GM12875 (cell line): ENCODE measurements around the gene LGALS3BP.
A peak's percentile ranks its signal among the peaks of the same experiment; 100 is the strongest.

ENCODE experiments used
- H3K4me3 ChIP-seq: one replicate; pipeline ENCODE4 v1.5.1; 2011; ENCODE audit warnings: low read depth, low read length, control low read depth
- TF ChIP-seq, protein P1 (sequence below): IDR thresholded peaks from 2 replicates; pipeline ENCODE4 v1.5.1; 2011; ENCODE audit warnings: low read depth, mild to moderate bottlenecking, control low read depth, inconsistent platforms, low read length, moderate library complexity, borderline replicate concordance; ENCODE audit not compliant: insufficient read depth

The LGALS3BP gene

DNA sequence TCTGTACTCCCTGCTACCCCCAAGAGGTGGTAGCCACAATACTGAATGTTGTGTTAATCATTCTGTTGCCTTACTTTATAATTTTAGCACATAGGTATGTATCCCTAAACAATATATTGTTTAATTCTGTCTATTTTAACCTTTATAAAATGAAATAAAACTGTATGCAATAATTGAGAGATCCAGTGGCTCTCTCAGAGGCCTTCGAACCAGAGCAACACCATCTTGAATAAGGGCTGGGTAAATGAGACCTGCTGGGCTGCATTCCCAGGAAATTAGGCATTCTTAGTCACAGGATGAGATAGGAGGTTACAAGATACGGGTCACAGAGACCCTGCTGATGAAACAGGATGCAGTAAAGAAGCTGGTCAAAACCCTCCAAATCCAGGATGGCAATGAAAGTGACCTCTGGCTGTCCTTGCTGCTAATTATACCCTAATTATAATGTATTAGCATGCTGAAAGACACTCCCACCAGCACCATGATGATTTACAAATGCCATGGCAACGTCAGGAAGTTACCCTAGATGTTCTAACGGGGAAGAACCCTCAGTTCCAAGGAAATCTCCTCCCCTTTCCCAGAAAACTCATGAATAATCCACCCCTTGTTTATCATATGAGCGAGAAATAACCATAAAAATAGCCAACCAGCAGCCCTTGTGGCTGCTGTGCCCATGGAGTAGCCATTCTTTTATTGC is 31.9 kb upstream of the LGALS3BP start:
- TF ChIP-seq, protein P1, sequence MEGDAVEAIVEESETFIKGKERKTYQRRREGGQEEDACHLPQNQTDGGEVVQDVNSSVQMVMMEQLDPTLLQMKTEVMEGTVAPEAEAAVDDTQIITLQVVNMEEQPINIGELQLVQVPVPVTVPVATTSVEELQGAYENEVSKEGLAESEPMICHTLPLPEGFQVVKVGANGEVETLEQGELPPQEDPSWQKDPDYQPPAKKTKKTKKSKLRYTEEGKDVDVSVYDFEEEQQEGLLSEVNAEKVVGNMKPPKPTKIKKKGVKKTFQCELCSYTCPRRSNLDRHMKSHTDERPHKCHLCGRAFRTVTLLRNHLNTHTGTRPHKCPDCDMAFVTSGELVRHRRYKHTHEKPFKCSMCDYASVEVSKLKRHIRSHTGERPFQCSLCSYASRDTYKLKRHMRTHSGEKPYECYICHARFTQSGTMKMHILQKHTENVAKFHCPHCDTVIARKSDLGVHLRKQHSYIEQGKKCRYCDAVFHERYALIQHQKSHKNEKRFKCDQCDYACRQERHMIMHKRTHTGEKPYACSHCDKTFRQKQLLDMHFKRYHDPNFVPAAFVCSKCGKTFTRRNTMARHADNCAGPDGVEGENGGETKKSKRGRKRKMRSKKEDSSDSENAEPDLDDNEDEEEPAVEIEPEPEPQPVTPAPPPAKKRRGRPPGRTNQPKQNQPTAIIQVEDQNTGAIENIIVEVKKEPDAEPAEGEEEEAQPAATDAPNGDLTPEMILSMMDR: no peak
- H3K4me3 ChIP-seq: no peak overlapping the region

DNA sequence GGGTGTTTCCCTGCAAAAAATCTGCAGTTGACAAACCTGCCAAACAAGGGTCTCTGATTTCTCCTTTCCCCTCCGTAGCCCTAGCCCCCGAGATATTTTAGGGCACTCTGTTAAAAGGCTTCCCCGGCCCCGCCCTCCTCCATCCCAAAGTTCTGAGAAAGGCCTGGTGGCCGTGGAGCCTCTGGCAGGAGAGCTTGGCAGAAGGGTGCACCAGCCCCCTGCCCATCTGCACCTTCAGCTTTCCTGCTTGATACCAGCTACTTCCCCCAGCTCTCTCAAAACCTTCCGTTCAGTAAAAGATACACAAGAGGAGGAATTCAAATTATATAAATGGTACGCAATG is 30.6 kb upstream of the LGALS3BP start:
- peak overlapping the region; percentile 73 for H3K4me3 ChIP-seq
- TF ChIP-seq, protein P1: no peak

DNA sequence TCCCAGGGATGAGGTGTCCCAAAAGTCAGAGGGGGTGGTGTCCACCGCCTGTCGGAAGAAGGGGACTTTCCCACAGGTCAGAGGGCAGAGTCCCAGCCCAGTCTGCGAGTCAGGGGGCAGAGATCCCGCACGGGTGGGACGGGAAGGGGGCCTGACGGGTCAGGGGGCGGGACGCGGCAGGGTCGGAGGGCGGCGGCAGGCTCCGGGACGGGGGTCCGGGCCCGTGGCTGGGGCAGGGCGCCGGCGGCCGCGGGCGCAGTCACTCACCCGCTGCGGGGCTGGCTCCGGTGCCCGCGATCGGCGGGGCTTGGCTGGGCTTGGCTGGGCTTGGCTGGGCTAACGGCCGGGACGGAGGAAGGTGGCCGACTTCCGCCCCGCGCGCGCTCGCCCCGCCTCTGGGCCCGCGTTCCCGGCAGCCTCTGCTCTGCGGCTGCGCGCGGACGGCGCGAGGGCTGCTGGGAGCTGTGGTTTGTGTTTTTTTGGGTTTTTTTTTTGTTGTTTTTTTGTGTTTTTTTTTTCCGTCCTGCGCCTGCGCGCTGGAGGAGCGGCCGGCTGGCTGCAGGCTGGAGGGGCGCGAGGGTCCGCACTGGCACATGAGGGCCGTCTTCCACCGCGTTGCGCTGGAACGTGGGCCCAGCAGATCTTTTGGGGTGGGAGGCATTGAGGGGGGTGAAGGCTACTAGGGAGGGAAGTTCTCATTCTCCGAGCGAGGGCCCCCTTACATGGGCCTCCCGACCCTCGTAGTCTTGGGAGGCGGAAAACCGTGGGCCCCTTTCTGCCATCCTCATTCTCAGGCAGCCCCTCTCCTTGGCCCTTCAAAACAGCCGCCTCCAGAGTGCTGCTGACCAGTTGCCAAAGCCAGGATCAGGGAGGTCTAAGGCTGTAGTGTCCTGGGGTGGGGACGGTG is 29.9 kb upstream of the LGALS3BP start, which contains the start of gene CANT1:
TSS of gene CANT1 (minus strand) at position 368 of the 907 bp plus-strand sequence. CDS start 12,142 bp downstream, outside the sequence.
- TF ChIP-seq, protein P1: no peak
- H3K4me3 ChIP-seq: peak within 1 kb of the TSS; percentile 73

DNA sequence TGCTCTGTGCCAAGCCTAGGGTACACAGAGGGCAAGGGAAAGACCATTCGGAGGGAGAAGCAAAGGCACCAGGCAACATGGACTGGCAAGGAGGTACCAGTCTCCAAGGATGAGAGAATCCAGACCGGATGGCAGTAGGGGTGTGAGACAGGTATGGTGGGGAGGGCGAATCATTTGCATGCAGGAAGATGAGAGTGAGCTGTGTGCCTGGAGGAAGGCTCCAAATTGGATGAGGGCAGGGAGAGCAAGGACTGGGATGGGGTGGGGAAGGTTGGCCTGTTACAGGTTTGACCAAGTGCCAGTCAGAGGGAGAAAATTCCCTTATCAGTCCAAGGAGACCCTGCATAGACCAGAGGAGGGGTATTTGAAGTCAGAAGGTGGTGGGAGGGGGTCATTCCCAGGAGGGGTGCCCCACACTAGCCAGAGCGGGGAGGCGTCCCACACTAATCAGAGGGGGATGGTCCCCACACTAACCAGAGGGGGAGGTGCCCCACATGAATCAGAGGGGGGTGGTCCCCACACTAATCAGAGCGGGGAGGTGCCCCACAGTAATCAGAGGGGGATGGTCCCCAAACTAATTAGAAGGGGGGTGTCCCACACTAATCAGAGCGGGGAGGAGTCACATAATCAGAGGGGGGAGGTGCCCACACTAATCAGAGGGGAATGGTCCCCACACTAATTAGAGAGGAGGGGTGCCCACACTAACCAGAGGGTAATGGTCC is 29.1 kb upstream of the LGALS3BP start:
- peak overlapping the region; percentile 73 for H3K4me3 ChIP-seq
- TF ChIP-seq, protein P1: no peak

DNA sequence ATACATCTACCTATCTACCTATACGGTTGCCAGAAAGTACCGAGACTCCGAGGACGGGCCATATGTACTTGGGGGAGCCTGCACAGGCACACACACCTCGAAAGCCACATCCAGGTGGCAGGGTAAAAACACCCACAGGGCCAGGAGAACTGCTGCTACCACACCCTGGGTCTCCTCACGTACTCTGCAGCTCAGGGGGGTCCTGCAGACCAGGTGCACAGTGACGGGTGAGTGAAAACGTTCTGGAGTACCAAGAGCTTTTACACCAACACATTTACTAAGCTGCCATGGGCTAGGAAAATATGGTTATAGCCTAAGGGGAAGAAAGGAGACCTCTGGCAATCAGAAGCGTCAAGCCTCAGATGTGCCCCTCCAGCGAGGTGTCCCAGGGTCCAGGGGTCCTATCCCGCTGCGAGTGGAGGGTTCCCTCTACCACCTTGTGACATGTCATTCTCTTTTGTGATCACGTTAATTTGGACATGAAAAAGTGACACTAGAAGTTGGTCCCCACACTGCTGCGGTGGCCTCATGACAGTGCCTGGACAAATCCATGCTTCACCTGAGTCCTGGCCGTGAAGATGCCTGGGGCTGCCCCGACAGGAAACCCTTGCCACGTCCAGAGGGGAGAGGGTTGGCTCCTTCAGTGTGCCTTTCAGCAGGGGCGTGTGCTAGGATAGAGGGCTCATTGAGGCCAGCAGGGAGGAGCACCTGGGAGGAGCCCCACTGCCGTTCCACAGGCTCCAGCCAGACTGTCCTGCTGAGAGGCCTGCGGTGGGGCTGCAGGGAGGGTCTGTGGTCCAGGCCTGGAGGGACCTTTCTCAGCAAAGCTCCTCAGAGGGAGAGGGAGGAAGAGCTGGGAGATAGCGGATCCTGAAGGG is 28.0 kb upstream of the LGALS3BP start:
- H3K4me3 ChIP-seq: no peak overlapping the region
- TF ChIP-seq, protein P1: no peak

DNA sequence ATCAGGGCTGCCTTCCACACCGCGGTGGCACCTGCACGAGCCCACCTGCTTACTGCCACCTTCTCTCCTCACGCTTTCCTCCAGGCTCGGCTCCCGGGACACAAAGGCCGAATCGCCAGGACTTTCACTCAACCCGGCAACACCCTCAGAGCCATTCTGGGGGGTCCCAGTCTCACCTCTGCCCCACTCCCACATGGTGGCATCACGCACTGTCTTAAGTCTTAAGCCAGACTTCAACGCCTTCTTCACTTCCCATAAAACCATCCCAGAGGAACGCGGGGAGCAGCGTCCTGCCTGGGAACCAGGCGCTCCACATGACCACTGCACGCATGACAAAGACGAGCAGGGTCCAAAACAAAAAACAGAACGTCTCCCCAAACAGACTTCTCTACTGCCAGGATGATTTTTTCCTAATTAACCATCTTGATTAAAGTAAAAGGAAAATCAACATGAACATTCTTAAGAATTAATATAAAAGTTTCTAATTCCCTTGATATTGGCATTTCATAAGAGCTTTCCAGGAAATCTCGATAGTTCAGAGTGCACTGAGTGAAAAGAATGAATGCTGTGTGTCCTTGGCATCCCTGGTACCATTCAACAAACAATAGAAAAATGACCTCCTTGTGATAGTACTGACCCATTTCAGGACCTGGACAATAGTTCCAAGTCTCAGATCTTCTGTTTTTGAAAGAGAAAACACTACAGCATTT is 27.2 kb upstream of the LGALS3BP start:
- H3K4me3 ChIP-seq: no peak overlapping the region
- TF ChIP-seq, protein P1: no peak
